A673 (cell line): ENCODE measurements around the gene ISCA2. TPM values are rescaled to one million over a fixed set of nuclear protein-coding genes. Genes with fewer than 3 reads are reported as not detected.

Experiments used
- BruUV-seq: library from RNA; stranded (reverse); fragments of 400-500 nt; replicated peaks from 2 replicates; lab custom pipeline; 2021; lab: Mats Ljungman, UMichigan
- CTCF ChIA-PET: fragments of 300-600 bp; sonication (Branson Sonifier 250); formaldehyde crosslinking; loops from one replicate; lab custom pipeline; 2022; ENCODE audit warnings: antibody characterized with exemption; lab: Charles Lee
- POLR2A ChIA-PET: fragments of 300-600 bp; sonication (Branson Sonifier 250); formaldehyde crosslinking; loops from one replicate; lab custom pipeline; 2022; ENCODE audit warnings: antibody characterized with exemption; ENCODE audit not compliant: low non-redundant PET; lab: Charles Lee
- DNase-seq: peaks from one replicate; pipeline ENCODE4 v3.0.0-alpha.2; 2015; ENCODE audit warnings: low spot score
- H3K27ac ChIP-seq: fragments of 200-600 bp; sonication (generic); 2 replicates; pipeline ENCODE4 v1.5.1; 2016; ENCODE audit warnings: mixed run types, low read depth, mild to moderate bottlenecking, mixed read lengths, antibody characterized with exemption, low read length; ENCODE audit not compliant: poor library complexity, severe bottlenecking
- H3K27me3 ChIP-seq: fragments of 200-600 bp; sonication (generic); replicated peaks from 2 replicates; pipeline ENCODE4 v1.6.1; 2017; ENCODE audit warnings: mixed run types, low read depth, mild to moderate bottlenecking, mixed read lengths, antibody characterized with exemption, low read length; ENCODE audit not compliant: insufficient read depth, poor library complexity
- H3K36me3 ChIP-seq: fragments of 200-600 bp; sonication (generic); 2 replicates; pipeline ENCODE4 v1.6.1; 2016; ENCODE audit warnings: mixed run types, mild to moderate bottlenecking, mixed read lengths, antibody characterized with exemption, low read length; ENCODE audit not compliant: insufficient read depth, poor library complexity, severe bottlenecking
- H3K4me1 ChIP-seq: fragments of 200-600 bp; sonication (generic); 2 replicates; pipeline ENCODE4 v1.6.1; 2017; ENCODE audit warnings: mixed run types, mild to moderate bottlenecking, mixed read lengths, antibody characterized with exemption, low read length; ENCODE audit not compliant: insufficient read depth, poor library complexity, severe bottlenecking
- H3K4me3 ChIP-seq: fragments of 200-600 bp; sonication (generic); 2 replicates; pipeline ENCODE4 v1.5.1; 2016; ENCODE audit warnings: low read depth, mixed run types, mild to moderate bottlenecking, mixed read lengths, low read length; ENCODE audit not compliant: poor library complexity, severe bottlenecking
- H3K9me3 ChIP-seq: fragments of 200-600 bp; sonication (generic); 2 replicates; pipeline ENCODE4 v1.6.1; 2016; ENCODE audit warnings: mixed run types, low read depth, mild to moderate bottlenecking, mixed read lengths, antibody characterized with exemption, low read length; ENCODE audit not compliant: poor library complexity, severe bottlenecking
- EZH2 ChIP-seq: fragments of 200-600 bp; sonication (generic); IDR thresholded peaks from 2 replicates; pipeline ENCODE4 v1.6.1; 2017; ENCODE audit warnings: borderline replicate concordance, low read depth, mild to moderate bottlenecking, mixed read lengths, antibody characterized with exemption, low read length; ENCODE audit not compliant: poor library complexity, severe bottlenecking
- intact Hi-C: fragments of 100-400 bp; cut with micrococcal nuclease; formaldehyde crosslinking; loops from one replicate; pipeline ENCODE4 v1.10.0; 2022; ENCODE audit not compliant: unreplicated experiment
- total RNA-seq: library from RNA; stranded (reverse); gene quantifications from 2 replicates; pipeline ENCODE4 v1.2.3, GENCODE V29; 2021
- TF ChIP-seq, protein P1 (sequence below): fragments of 300-800, 200-600 bp; sonication (generic); conservative IDR thresholded peaks from 2 replicates; pipeline ENCODE4 v1.5.1; 2017; ENCODE audit warnings: low read depth, mild to moderate bottlenecking, antibody characterized with exemption, low read length, moderate library complexity, mixed read lengths

The ISCA2 gene
- total RNA-seq, 1 experiment from 2014 or later, result 25.5 TPM

DNA sequence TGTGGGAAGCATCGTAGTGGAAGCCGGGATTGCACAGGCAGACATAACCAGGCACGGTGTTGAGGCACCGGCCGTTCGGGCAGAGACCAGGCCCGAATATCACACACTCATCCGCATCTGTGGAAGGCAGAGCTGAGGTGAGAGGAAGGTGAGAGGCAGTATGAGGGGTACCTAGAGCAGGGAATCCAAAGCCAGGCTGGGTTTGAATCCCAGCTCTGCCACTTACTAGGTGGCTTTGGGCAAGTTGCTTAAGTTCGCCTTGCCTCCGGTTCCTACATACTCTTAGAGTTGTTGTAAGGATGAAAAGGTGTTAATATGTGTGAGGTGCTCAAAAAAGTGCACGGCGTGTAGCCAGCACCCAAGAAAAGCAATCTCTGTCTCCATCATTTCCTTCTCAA is 10.4 kb downstream of the ISCA2 start:
- Histone ChIP-seq H3K4me1 (no peaks in the 10 kb centered on the region), H3K27me3 (no peaks in the 10 kb centered on the region), H3K4me3 (no peak overlapping the region), H3K27ac (no peak overlapping the region), H3K9me3 (no peaks in the 10 kb centered on the region), H3K36me3 (no peaks in the 10 kb centered on the region)
- TF ChIP-seq, protein P1, sequence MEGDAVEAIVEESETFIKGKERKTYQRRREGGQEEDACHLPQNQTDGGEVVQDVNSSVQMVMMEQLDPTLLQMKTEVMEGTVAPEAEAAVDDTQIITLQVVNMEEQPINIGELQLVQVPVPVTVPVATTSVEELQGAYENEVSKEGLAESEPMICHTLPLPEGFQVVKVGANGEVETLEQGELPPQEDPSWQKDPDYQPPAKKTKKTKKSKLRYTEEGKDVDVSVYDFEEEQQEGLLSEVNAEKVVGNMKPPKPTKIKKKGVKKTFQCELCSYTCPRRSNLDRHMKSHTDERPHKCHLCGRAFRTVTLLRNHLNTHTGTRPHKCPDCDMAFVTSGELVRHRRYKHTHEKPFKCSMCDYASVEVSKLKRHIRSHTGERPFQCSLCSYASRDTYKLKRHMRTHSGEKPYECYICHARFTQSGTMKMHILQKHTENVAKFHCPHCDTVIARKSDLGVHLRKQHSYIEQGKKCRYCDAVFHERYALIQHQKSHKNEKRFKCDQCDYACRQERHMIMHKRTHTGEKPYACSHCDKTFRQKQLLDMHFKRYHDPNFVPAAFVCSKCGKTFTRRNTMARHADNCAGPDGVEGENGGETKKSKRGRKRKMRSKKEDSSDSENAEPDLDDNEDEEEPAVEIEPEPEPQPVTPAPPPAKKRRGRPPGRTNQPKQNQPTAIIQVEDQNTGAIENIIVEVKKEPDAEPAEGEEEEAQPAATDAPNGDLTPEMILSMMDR, result no peak
- no peak for TF ChIP-seq EZH2
- intact Hi-C loops, result no loop called here
- DNase-seq, result no peak
- POLR2A ChIA-PET, result no interaction called here
- BruUV-seq, result no TSS peak
- CTCF ChIA-PET, result no interaction called here

DNA sequence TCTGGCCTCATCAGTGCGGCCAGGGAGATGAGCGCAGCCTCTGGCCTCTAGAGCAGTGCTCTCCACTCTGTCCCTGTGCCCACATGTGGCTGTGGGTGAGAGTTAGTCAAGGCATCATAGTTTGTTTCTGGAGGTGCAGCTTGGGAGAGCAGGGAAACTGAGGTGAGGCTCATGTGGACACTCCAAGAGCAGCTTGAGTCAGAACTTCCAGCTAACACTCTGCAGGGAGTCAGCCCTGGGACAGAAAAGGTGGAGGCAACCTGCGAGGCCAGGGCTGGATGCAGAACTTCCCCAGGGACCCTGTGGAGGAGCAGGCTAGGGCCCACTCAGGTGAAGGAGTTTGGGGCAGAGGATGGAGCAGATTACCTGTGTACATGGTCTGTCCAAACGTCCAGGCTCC is 10.8 kb downstream of the ISCA2 start:
- no peaks in the 10 kb centered on the region for H3K9me3 ChIP-seq
- ChIA-PET POLR2A (no interaction called here), CTCF (no interaction called here)
- H3K27me3 ChIP-seq, result no peaks in the 10 kb centered on the region
- no peaks in the 10 kb centered on the region for H3K36me3 ChIP-seq
- DNase-seq, result no peak
- no peak overlapping the region for H3K4me3 ChIP-seq
- TF ChIP-seq, protein P1, result no peak
- no peak for TF ChIP-seq EZH2
- H3K27ac ChIP-seq, result no peak overlapping the region
- intact Hi-C loops, result no loop called here
- no TSS peak for BruUV-seq
- no peaks in the 10 kb centered on the region for H3K4me1 ChIP-seq

DNA sequence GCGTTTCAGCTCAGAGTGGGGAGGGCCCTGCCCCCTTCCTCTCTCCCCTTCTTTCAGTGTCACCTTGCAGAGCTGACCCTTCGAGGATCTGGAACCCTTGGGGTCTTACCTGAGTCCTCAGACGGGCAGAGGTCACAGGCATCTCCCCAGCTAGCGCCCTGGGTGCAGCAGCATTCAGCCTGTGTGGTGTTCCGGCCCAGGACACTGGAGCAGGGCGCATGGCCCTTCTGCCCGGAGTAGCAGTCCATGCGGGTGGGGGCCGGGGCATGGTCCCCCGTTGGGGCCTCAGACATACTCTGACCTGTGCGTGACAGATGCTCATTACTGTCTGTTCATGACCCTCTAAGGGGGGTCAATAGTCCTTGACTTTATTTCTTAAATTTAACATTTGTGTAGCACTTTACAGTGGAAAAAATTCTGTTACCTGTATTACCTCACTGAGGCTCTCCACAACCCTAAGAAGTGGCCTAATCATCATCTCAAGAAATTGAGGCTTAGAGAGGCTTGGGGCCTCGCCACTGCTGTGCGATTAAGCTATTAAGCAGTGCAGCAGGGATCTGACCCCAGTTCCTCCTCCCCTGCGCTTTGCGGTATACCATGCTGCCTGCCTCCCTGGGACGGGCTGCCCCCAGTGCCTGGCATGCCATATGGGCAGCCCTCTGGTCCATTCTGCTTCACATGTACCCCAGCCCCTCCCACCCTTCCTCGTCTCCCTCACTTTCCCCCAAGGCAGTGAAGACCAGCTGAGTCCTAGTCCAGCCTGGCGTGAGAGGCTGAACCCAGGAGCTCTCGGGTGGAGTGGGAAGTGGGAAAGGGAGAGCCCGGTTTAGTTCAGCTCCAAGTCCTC is 11.5 kb downstream of the ISCA2 start:
- Histone ChIP-seq H3K4me1 (no peaks in the 10 kb centered on the region), H3K27me3 (no peaks in the 10 kb centered on the region), H3K27ac (no peak overlapping the region), H3K4me3 (no peak overlapping the region), H3K36me3 (no peaks in the 10 kb centered on the region), H3K9me3 (no peaks in the 10 kb centered on the region)
- intact Hi-C loops, result no loop called here
- ChIA-PET CTCF (interaction anchor here (0.7 kb wide), 1 partner anchor 259 kb away, joined by 13 read pairs; no protein-coding TSS in a partner anchor), POLR2A (no interaction called here)
- TF ChIP-seq, protein P1, result no peak
- no TSS peak for BruUV-seq
- DNase-seq, result no peak
